Mesenchymal stem cell (in vitro differentiated cells and primary cell): Measurements from ENCODE around the gene EVX2.

Source experiments
- DNase-seq: peaks from one replicate; pipeline ENCODE4 v3.0.0-alpha.2; 2013
- H2AFZ ChIP-seq: one replicate; pipeline ENCODE4 v1.6.1; 2013; ENCODE audit warnings: low read depth, mild to moderate bottlenecking, control low read depth, inconsistent platforms, low read length, moderate library complexity
- H2AK5ac ChIP-seq: 2 replicates; pipeline ENCODE4 v1.6.1; 2013; ENCODE audit warnings: low read length, moderate library complexity, mild to moderate bottlenecking, inconsistent platforms; ENCODE audit not compliant: severe bottlenecking
- H2BK120ac ChIP-seq: one replicate; pipeline ENCODE4 v1.6.1; 2013; ENCODE audit warnings: low read depth, mild to moderate bottlenecking, inconsistent platforms, low read length, moderate library complexity
- H2BK12ac ChIP-seq, 2 experiments: one replicate each; pipeline ENCODE4 v1.6.1; 2013; ENCODE audit warnings: inconsistent platforms in 2 of 2, low read length in 2 of 2, mild to moderate bottlenecking in 2 of 2, moderate library complexity in 2 of 2, control low read depth in 1 of 2
- H2BK15ac ChIP-seq: one replicate; pipeline ENCODE4 v1.6.1; 2013; ENCODE audit warnings: mild to moderate bottlenecking, low read depth, inconsistent platforms; ENCODE audit not compliant: poor library complexity, severe bottlenecking
- H2BK5ac ChIP-seq: 2 replicates; pipeline ENCODE4 v1.6.1; 2013; ENCODE audit warnings: low read depth, mild to moderate bottlenecking, low read length, control low read depth, inconsistent platforms; ENCODE audit not compliant: poor library complexity, severe bottlenecking
- H3K14ac ChIP-seq, 2 experiments: one replicate each; pipeline ENCODE4 v1.6.1; 2013; ENCODE audit warnings: inconsistent platforms in 2 of 2, low read length in 2 of 2, control low read depth in 1 of 2, mild to moderate bottlenecking in 1 of 2, moderate library complexity in 1 of 2
- H3K18ac ChIP-seq, 2 experiments: one replicate each; pipeline ENCODE4 v1.6.1; 2013; ENCODE audit warnings: inconsistent platforms in 2 of 2, low read length in 2 of 2, control low read depth in 1 of 2, low read depth in 1 of 2, mild to moderate bottlenecking in 1 of 2
- H3K23ac ChIP-seq, 2 experiments: one replicate each; pipeline ENCODE4 v1.6.1; 2013; ENCODE audit warnings: inconsistent platforms in 2 of 2, low read length in 2 of 2, mild to moderate bottlenecking in 2 of 2, moderate library complexity in 2 of 2, control low read depth in 1 of 2
- H3K27ac ChIP-seq: 2 replicates; pipeline ENCODE4 v1.5.1; 2013; ENCODE audit warnings: mild to moderate bottlenecking, moderate library complexity, low read length, control low read depth, inconsistent platforms; ENCODE audit not compliant: poor library complexity, severe bottlenecking
- H3K27me3 ChIP-seq, 2 experiments: 2 replicates each; pipeline versions ENCODE4 v1.6.1 to v1.7.0; 2013; ENCODE audit warnings: low read length in 2 of 2, mild to moderate bottlenecking in 2 of 2, moderate library complexity in 2 of 2, control low read depth in 1 of 2, inconsistent platforms in 1 of 2; ENCODE audit not compliant: control insufficient read depth in 1 of 2, insufficient read depth in 1 of 2
- H3K36me3 ChIP-seq, 2 experiments: 2 replicates each; pipeline versions ENCODE4 v1.6.1 to v1.7.0; 2013; ENCODE audit warnings: low read length in 2 of 2, control low read depth in 1 of 2, inconsistent platforms in 1 of 2, low read depth in 1 of 2, mild to moderate bottlenecking in 1 of 2; ENCODE audit not compliant: insufficient read depth in 2 of 2, control insufficient read depth in 1 of 2
- H3K4ac ChIP-seq, 2 experiments: one replicate each; pipeline ENCODE4 v1.6.1; 2013; ENCODE audit warnings: inconsistent platforms in 2 of 2, low read length in 2 of 2, mild to moderate bottlenecking in 2 of 2, moderate library complexity in 2 of 2, control low read depth in 1 of 2, low read depth in 1 of 2
- H3K4me1 ChIP-seq: 2 replicates; pipeline ENCODE4 v1.6.1; 2013; ENCODE audit warnings: low read depth, low read length, control low read depth; ENCODE audit not compliant: control insufficient read depth, insufficient read depth
- H3K4me2 ChIP-seq: 2 replicates; pipeline ENCODE4 v1.6.1; 2013; ENCODE audit warnings: low read length, mild to moderate bottlenecking, inconsistent platforms; ENCODE audit not compliant: poor library complexity, severe bottlenecking
- H3K4me3 ChIP-seq, 2 experiments: 2 replicates each; pipeline versions ENCODE4 v1.5.1 to v1.7.0; 2013; ENCODE audit warnings: low read length in 2 of 2, mild to moderate bottlenecking in 2 of 2, control low read depth in 1 of 2, low read depth in 1 of 2; ENCODE audit not compliant: insufficient read depth in 1 of 2
- H3K79me1 ChIP-seq: replicated peaks from 2 replicates; pipeline ENCODE4 v1.6.1; 2013; ENCODE audit warnings: mild to moderate bottlenecking, control low read depth, low read length, inconsistent platforms; ENCODE audit not compliant: poor library complexity, severe bottlenecking
- H3K9ac ChIP-seq: 2 replicates; pipeline ENCODE4 v1.7.0; 2013; ENCODE audit warnings: mild to moderate bottlenecking, low read length, moderate library complexity
- H3K9me3 ChIP-seq: 2 replicates; pipeline ENCODE4 v1.7.0; 2013; ENCODE audit warnings: mild to moderate bottlenecking, low read length; ENCODE audit not compliant: control insufficient read depth
- H4K8ac ChIP-seq: one replicate; pipeline ENCODE4 v1.6.1; 2013; ENCODE audit warnings: inconsistent platforms, mild to moderate bottlenecking, low read length, moderate library complexity
- H4K91ac ChIP-seq: one replicate; pipeline ENCODE4 v1.6.1; 2013; ENCODE audit warnings: mild to moderate bottlenecking, low read length, inconsistent platforms
- WGBS: methylation state at CpG from one replicate; pipeline ENCODE4 v1.1.7; 2013; ENCODE audit warnings: mixed read lengths; 5-methylcytosine and 5-hydroxymethylcytosine counted together

EVX2 gene

GRCh38 chr2:176126929-176127773, 43.4 kb upstream of the EVX2 start:
- peak; percentile 48 for DNase-seq
- no peak overlapping the region for H2BK120ac ChIP-seq
- H2BK5ac ChIP-seq: no peak overlapping the region
- H3K9ac ChIP-seq: peak overlapping the region; percentile 90
- no peak overlapping the region for H3K18ac ChIP-seq
- peaks cover 7 to 73% of the 10 kb centered on the region in 2 experiments for H3K27me3 ChIP-seq
- H3K4me3 ChIP-seq: peak overlapping the region in 1 of 2 experiments; percentile 84
- no peak overlapping the region for H2BK12ac ChIP-seq
- no peak overlapping the region for H4K8ac ChIP-seq
- H3K4me2 ChIP-seq: no peak overlapping the region
- no peaks in the 10 kb centered on the region for H3K36me3 ChIP-seq
- H3K23ac ChIP-seq: no peak overlapping the region
- no peak overlapping the region for H3K14ac ChIP-seq
- H3K79me1 ChIP-seq: no peaks in the 10 kb centered on the region
- no peak overlapping the region for H2AK5ac ChIP-seq
- H3K27ac ChIP-seq: no peak overlapping the region
- no peaks in the 10 kb centered on the region for H3K9me3 ChIP-seq
- peaks cover 33% of the 10 kb centered on the region for H3K4me1 ChIP-seq
- H2BK15ac ChIP-seq: no peak overlapping the region
- H4K91ac ChIP-seq: no peak overlapping the region
- no peak overlapping the region for H2AFZ ChIP-seq
- WGBS: 4% methylated on average over 3 of the region's 13 CpGs
- no peak overlapping the region for H3K4ac ChIP-seq

- Histone ChIP-seq H4K8ac (no peak overlapping the region), H2BK15ac (no peak overlapping the region), H3K4me2 (no peak overlapping the region), H3K14ac (no peak overlapping the region), H3K9me3 (no peaks in the 10 kb centered on the region), H2BK12ac (no peak overlapping the region), H3K18ac (no peak overlapping the region), H3K79me1 (no peaks in the 10 kb centered on the region), H3K23ac (no peak overlapping the region), H4K91ac (no peak overlapping the region), H2BK120ac (no peak overlapping the region), H3K4me1 (peaks cover 38% of the 10 kb centered on the region), H2AFZ (no peak overlapping the region), H3K27me3 (peaks cover 20 to 77% of the 10 kb centered on the region in 2 experiments), H2BK5ac (no peak overlapping the region), H3K4ac (no peak overlapping the region), H3K27ac (no peak overlapping the region), H3K9ac (no peak overlapping the region), H2AK5ac (no peak overlapping the region), H3K4me3 (no peak overlapping the region), H3K36me3 (no peaks in the 10 kb centered on the region)
- no peak for DNase-seq
- WGBS: 7% methylated on average over 6 of the region's 6 CpGs
These were observed 42.0 kb upstream of the EVX2 start for GRCh38 chr2:176125772-176126054.

- WGBS: 23% methylated on average over 8 of the region's 9 CpGs
- Histone ChIP-seq H3K23ac (no peak overlapping the region), H3K9me3 (no peaks in the 10 kb centered on the region), H3K18ac (no peak overlapping the region), H3K4me2 (no peak overlapping the region), H3K27ac (no peak overlapping the region), H2AFZ (no peak overlapping the region), H2BK120ac (no peak overlapping the region), H3K27me3 (peaks cover 25 to 83% of the 10 kb centered on the region in 2 experiments), H3K79me1 (no peaks in the 10 kb centered on the region), H2BK12ac (no peak overlapping the region), H4K91ac (no peak overlapping the region), H3K9ac (no peak overlapping the region), H2BK5ac (no peak overlapping the region), H3K4ac (no peak overlapping the region), H2AK5ac (no peak overlapping the region), H3K14ac (no peak overlapping the region), H3K4me1 (peaks cover 34% of the 10 kb centered on the region), H3K36me3 (no peaks in the 10 kb centered on the region), H4K8ac (no peak overlapping the region), H3K4me3 (no peak overlapping the region), H2BK15ac (no peak overlapping the region)
- DNase-seq: no peak
These were observed 41.4 kb upstream of the EVX2 start for GRCh38 chr2:176124947-176125771.
